HEK293 (cell line): ENCODE results near the gene NHLRC3.

Experiments used
- MYNN ChIP-seq: fragments of 450-650 bp; formaldehyde crosslinking; IDR thresholded peaks from 2 replicates; pipeline ENCODE4 v1.5.1; 2016; ENCODE audit warnings: missing biosample characterization, missing genetic modification characterization, borderline replicate concordance
- MZF1 ChIP-seq: fragments of 450-650 bp; formaldehyde crosslinking; IDR thresholded peaks from 2 replicates; pipeline ENCODE4 v1.5.1; 2017; ENCODE audit warnings: missing biosample characterization, missing genetic modification characterization, borderline replicate concordance
- SCRT1 ChIP-seq: fragments of 450-650 bp; formaldehyde crosslinking; IDR thresholded peaks from 2 replicates; pipeline ENCODE4 v1.5.1; 2016; ENCODE audit warnings: missing biosample characterization, missing genetic modification characterization, borderline replicate concordance
- SP2 ChIP-seq: fragments of 450-650 bp; formaldehyde crosslinking; IDR thresholded peaks from 2 replicates; pipeline ENCODE4 v1.5.1; 2016; ENCODE audit warnings: missing biosample characterization, missing genetic modification characterization
- YY1 ChIP-seq: fragments of 450-650 bp; formaldehyde crosslinking; IDR thresholded peaks from 2 replicates; pipeline ENCODE4 v1.5.1; 2018; ENCODE audit warnings: missing biosample characterization, missing genetic modification characterization
- ZBTB8A ChIP-seq: fragments of 450-650 bp; formaldehyde crosslinking; IDR thresholded peaks from 2 replicates; pipeline ENCODE4 v1.5.1; 2016; ENCODE audit warnings: missing biosample characterization, missing genetic modification characterization
- ZNF174 ChIP-seq: fragments of 450-650 bp; formaldehyde crosslinking; IDR thresholded peaks from 2 replicates; pipeline ENCODE4 v1.5.0; 2017; ENCODE audit warnings: missing biosample characterization, mild to moderate bottlenecking, missing genetic modification characterization
- ZNF266 ChIP-seq: fragments of 450-650 bp; formaldehyde crosslinking; IDR thresholded peaks from 2 replicates; pipeline ENCODE4 v1.5.1; 2016; ENCODE audit warnings: missing biosample characterization, missing genetic modification characterization, low read depth
- ZNF416 ChIP-seq: fragments of 450-650 bp; formaldehyde crosslinking; IDR thresholded peaks from 2 replicates; pipeline ENCODE4 v1.5.1; 2016; ENCODE audit warnings: missing biosample characterization, missing genetic modification characterization
- ZNF776 ChIP-seq: fragments of 450-650 bp; formaldehyde crosslinking; IDR thresholded peaks from 2 replicates; pipeline ENCODE4 v1.5.0; 2017; ENCODE audit warnings: missing biosample characterization, missing genetic modification characterization, borderline replicate concordance
- TF ChIP-seq, protein P1 (sequence below): fragments of 450-650 bp; formaldehyde crosslinking; IDR thresholded peaks from 2 replicates; pipeline ENCODE4 v1.5.1; 2016; ENCODE audit warnings: missing biosample characterization, missing genetic modification characterization
- TF ChIP-seq, protein P2 (sequence below): fragments of 450-650 bp; formaldehyde crosslinking; IDR thresholded peaks from 2 replicates; pipeline ENCODE4 v1.5.1; 2016; ENCODE audit warnings: missing biosample characterization, missing genetic modification characterization

DNA sequence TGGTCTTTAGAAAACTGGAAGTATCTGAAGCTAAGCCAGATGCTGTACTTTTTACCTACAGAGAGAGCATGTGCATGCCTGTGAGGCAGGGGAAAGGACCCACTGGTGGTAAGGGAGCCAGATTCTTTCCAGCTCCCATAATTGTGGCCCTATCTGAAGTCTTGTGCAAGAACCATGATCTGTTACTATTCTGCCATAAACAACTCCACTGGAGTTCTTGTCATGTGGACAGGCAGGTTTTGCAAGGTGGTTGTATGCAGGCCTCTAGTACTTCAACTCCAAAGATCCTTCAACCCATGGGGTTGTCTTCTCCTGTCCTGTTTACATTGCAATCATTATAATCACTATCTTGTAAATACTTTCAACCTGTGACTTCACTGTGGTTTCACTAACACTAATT lies 14.5 kb upstream of the NHLRC3 start:
- TF ChIP-seq SP2 (tag by site-specific recombination), result no peak
- no peak for TF ChIP-seq ZNF174 (tag by site-specific recombination)
- TF ChIP-seq, protein P1, sequence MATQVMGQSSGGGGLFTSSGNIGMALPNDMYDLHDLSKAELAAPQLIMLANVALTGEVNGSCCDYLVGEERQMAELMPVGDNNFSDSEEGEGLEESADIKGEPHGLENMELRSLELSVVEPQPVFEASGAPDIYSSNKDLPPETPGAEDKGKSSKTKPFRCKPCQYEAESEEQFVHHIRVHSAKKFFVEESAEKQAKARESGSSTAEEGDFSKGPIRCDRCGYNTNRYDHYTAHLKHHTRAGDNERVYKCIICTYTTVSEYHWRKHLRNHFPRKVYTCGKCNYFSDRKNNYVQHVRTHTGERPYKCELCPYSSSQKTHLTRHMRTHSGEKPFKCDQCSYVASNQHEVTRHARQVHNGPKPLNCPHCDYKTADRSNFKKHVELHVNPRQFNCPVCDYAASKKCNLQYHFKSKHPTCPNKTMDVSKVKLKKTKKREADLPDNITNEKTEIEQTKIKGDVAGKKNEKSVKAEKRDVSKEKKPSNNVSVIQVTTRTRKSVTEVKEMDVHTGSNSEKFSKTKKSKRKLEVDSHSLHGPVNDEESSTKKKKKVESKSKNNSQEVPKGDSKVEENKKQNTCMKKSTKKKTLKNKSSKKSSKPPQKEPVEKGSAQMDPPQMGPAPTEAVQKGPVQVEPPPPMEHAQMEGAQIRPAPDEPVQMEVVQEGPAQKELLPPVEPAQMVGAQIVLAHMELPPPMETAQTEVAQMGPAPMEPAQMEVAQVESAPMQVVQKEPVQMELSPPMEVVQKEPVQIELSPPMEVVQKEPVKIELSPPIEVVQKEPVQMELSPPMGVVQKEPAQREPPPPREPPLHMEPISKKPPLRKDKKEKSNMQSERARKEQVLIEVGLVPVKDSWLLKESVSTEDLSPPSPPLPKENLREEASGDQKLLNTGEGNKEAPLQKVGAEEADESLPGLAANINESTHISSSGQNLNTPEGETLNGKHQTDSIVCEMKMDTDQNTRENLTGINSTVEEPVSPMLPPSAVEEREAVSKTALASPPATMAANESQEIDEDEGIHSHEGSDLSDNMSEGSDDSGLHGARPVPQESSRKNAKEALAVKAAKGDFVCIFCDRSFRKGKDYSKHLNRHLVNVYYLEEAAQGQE (tag by site-specific recombination), result no peak
- no peak for TF ChIP-seq YY1
- no peak for TF ChIP-seq ZNF266 (tag by site-specific recombination)
- TF ChIP-seq, protein P2, sequence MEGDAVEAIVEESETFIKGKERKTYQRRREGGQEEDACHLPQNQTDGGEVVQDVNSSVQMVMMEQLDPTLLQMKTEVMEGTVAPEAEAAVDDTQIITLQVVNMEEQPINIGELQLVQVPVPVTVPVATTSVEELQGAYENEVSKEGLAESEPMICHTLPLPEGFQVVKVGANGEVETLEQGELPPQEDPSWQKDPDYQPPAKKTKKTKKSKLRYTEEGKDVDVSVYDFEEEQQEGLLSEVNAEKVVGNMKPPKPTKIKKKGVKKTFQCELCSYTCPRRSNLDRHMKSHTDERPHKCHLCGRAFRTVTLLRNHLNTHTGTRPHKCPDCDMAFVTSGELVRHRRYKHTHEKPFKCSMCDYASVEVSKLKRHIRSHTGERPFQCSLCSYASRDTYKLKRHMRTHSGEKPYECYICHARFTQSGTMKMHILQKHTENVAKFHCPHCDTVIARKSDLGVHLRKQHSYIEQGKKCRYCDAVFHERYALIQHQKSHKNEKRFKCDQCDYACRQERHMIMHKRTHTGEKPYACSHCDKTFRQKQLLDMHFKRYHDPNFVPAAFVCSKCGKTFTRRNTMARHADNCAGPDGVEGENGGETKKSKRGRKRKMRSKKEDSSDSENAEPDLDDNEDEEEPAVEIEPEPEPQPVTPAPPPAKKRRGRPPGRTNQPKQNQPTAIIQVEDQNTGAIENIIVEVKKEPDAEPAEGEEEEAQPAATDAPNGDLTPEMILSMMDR (tag by site-specific recombination), result no peak
- no peak for TF ChIP-seq ZNF776
- no peak for TF ChIP-seq ZBTB8A (tag by site-specific recombination)
- no peak for TF ChIP-seq SCRT1 (tag by site-specific recombination)
- TF ChIP-seq ZNF416, result no peak
- TF ChIP-seq MZF1 (tag by site-specific recombination), result no peak
- TF ChIP-seq MYNN (tag by site-specific recombination), result no peak
